ENCODE measurements around the gene TSPAN18. TPM values are rescaled to one million over a fixed set of nuclear protein-coding genes. Genes with fewer than 3 reads are reported as not detected.

TSPAN18 gene
- total RNA-seq, 2 donors from 2014 or later: 2.0 to 7.7 TPM

- H3K4me1 ChIP-seq (ENCODE audit: control insufficient read depth in 1 of 2, low read depth in 2 of 2): peaks cover 0 to 8% of the 10 kb centered on the region in 2 donors
- no peak overlapping the region for H3K4me3 ChIP-seq
- no peaks in the 10 kb centered on the region for H3K27me3 ChIP-seq (replicated peaks; ENCODE audit: insufficient read depth)
- no peaks in the 10 kb centered on the region for H3K9me3 ChIP-seq
- DNase-seq (ENCODE audit: low spot score): no peak
- ATAC-seq (ENCODE audit: insufficient number of reproducible peaks, low FRiP score, low read depth): no peak
- no peak overlapping the region for H3K27ac ChIP-seq
- no peaks in the 10 kb centered on the region for H3K36me3 ChIP-seq
- no peak for TF ChIP-seq CTCF (IDR thresholded peaks at IDR 0.05)
These were observed 112.8 kb downstream of the TSPAN18 start for GRCh38 chr11:44839458-44840084.

- no peaks in the 10 kb centered on the region for H3K9me3 ChIP-seq
- H3K27ac ChIP-seq: no peak overlapping the region
- no peak for DNase-seq (ENCODE audit: low spot score)
- no peak for TF ChIP-seq CTCF (IDR thresholded peaks at IDR 0.05)
- H3K36me3 ChIP-seq: no peaks in the 10 kb centered on the region
- H3K27me3 ChIP-seq (replicated peaks; ENCODE audit: insufficient read depth): no peaks in the 10 kb centered on the region
- H3K4me3 ChIP-seq: no peak overlapping the region
- H3K4me1 ChIP-seq (ENCODE audit: control insufficient read depth in 1 of 2, low read depth in 2 of 2): peaks cover 0 to 8% of the 10 kb centered on the region in 2 donors
- ATAC-seq (ENCODE audit: insufficient number of reproducible peaks, low FRiP score, low read depth): no peak
These were observed 113.3 kb downstream of the TSPAN18 start for GRCh38 chr11:44840085-44840478.

- ATAC-seq (ENCODE audit: insufficient number of reproducible peaks, low FRiP score, low read depth) (no peak), DNase-seq (ENCODE audit: low spot score) (no peak)
- no peaks in the 10 kb centered on the region for H3K27me3 ChIP-seq (replicated peaks; ENCODE audit: insufficient read depth)
- H3K9me3 ChIP-seq: no peaks in the 10 kb centered on the region
- no peak overlapping the region for H3K4me3 ChIP-seq
- no peak overlapping the region for H3K27ac ChIP-seq
- TF ChIP-seq CTCF (IDR thresholded peaks at IDR 0.05): no peak
- no peaks in the 10 kb centered on the region for H3K36me3 ChIP-seq
- peaks cover 0 to 8% of the 10 kb centered on the region in 2 donors for H3K4me1 ChIP-seq (ENCODE audit: control insufficient read depth in 1 of 2, low read depth in 2 of 2)
These were observed 113.9 kb downstream of the TSPAN18 start for GRCh38 chr11:44840521-44841251.

DNA sequence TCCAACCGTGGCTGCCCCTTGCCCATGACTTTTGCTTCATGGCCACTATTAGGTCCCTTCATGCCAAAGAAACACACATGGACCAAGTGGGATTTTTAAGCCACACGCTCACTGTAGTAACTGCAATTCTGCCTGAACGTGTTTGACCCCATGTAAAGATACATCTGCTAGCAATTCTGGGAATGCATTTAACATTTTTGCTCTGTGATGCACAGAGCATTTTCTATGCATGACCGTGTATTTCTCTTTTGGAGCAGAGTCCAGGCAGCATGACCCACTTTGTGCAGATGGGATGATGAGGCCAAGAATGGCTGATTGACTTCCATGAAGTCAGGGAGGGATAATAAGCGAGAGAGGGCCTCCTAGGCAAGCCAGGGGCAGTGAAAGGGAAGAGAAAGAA lies 115.5 kb downstream of the TSPAN18 start:
- no peak overlapping the region for H3K27ac ChIP-seq
- peaks cover 0 to 8% of the 10 kb centered on the region in 2 donors for H3K4me1 ChIP-seq (ENCODE audit: control insufficient read depth in 1 of 2, low read depth in 2 of 2)
- no peak overlapping the region for H3K4me3 ChIP-seq
- no peaks in the 10 kb centered on the region for H3K9me3 ChIP-seq
- no peaks in the 10 kb centered on the region for H3K36me3 ChIP-seq
- no peaks in the 10 kb centered on the region for H3K27me3 ChIP-seq (replicated peaks; ENCODE audit: insufficient read depth)
- DNase-seq (ENCODE audit: low spot score): no peak
- no peak for ATAC-seq (ENCODE audit: insufficient number of reproducible peaks, low FRiP score, low read depth)
- no peak for TF ChIP-seq CTCF (IDR thresholded peaks at IDR 0.05)

DNA sequence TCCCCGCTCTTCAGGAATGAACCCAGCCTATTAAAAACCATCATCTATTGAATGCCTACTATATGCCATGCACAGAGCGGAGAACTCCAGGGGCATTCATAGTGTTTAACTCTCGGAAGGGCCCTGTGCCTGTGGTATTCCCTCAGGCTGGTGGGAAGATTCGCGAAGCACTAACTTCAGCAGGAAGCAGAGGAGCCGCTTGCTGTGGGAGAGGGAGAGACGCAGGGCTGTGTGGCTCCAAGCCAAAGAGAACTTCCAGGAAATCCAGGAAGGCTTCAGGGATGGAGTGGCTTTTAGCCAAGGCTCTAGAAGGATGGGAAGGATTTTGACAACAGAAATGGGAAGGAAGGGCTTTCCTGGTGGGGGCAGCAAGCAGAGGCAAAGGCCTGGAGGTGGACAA lies 120.1 kb downstream of the TSPAN18 start:
- Histone ChIP-seq H3K4me1 (ENCODE audit: control insufficient read depth in 1 of 2, low read depth in 2 of 2) (peaks cover 0 to 5% of the 10 kb centered on the region in 2 donors), H3K9me3 (no peaks in the 10 kb centered on the region), H3K36me3 (no peaks in the 10 kb centered on the region), H3K4me3 (no peak overlapping the region), H3K27me3 (replicated peaks; ENCODE audit: insufficient read depth) (no peaks in the 10 kb centered on the region), H3K27ac (no peak overlapping the region)
- ATAC-seq (ENCODE audit: insufficient number of reproducible peaks, low FRiP score, low read depth): no peak
- DNase-seq (ENCODE audit: low spot score): no peak
- no peak for TF ChIP-seq CTCF (IDR thresholded peaks at IDR 0.05)
